B cell (primary cell): Measurements from ENCODE around the gene NYNRIN. TPM values are rescaled to one million over a fixed set of nuclear protein-coding genes. Genes with fewer than 3 reads are reported as not detected.

Experiments
- ATAC-seq: fragments of 200-7000 bp; cut with Tn5 transposase; one replicate; pipeline ENCODE4 v1.10.0; 2021; ENCODE audit warnings: low read depth, mild to moderate bottlenecking, moderate number of reproducible peaks, moderate library complexity
- CTCF ChIA-PET: fragments of 350-600 bp; sonication (Branson Sonifier 250); formaldehyde crosslinking; loops from one replicate; lab custom pipeline; 2021; ENCODE audit warnings: antibody characterized with exemption, inconsistent platforms; lab: Charles Lee
- POLR2A ChIA-PET: fragments of 350-600 bp; sonication (Branson Sonifier 250); formaldehyde crosslinking; loops from one replicate; lab custom pipeline; 2021; ENCODE audit warnings: antibody characterized with exemption; lab: Charles Lee
- DNase-seq: peaks from one replicate; pipeline ENCODE4 v3.0.0; 2013
- H2AFZ ChIP-seq: 2 replicates; pipeline ENCODE4 v1.6.1; 2012; ENCODE audit warnings: mild to moderate bottlenecking, low read depth, low read length; ENCODE audit not compliant: insufficient read depth, poor library complexity, severe bottlenecking
- H3K27ac ChIP-seq, 2 donors: 1 replicate in 1 of 2; 2 replicates in 1 of 2; pipeline ENCODE4 v1.5.1; 2012 to 2013; ENCODE audit warnings: low read length in 2 of 2, mild to moderate bottlenecking in 2 of 2, moderate library complexity in 1 of 2
- H3K27me3 ChIP-seq, 4 experiments: fragments of 200-600 bp in 1 of 4; sonication (generic) in 1 of 4; replicated peaks in 1 of 4; 1 replicate in 2 of 4; 2 replicates in 2 of 4; pipeline versions ENCODE4 v1.6.1 to v1.7.0; 2013 to 2016; ENCODE audit warnings: low read length in 3 of 4, mild to moderate bottlenecking in 2 of 4, mixed read lengths in 1 of 4, moderate library complexity in 1 of 4; ENCODE audit not compliant: insufficient read depth in 4 of 4, control insufficient read depth in 3 of 4; ENCODE audit errors: control extremely low read depth in 1 of 4
- H3K36me3 ChIP-seq, 2 experiments: replicated peaks in 1 of 2; 1 replicate in 1 of 2; 2 replicates in 1 of 2; pipeline versions ENCODE4 v1.6.1 to v1.7.1; 2013; ENCODE audit warnings: low read length in 1 of 2; ENCODE audit not compliant: insufficient read depth in 2 of 2, control insufficient read depth in 1 of 2; ENCODE audit errors: control extremely low read depth in 1 of 2, extremely low read depth in 1 of 2
- H3K4me1 ChIP-seq, 2 donors: fragments of 200-600 bp in 1 of 2; sonication (generic) in 1 of 2; 1 replicate in 1 of 2; 2 replicates in 1 of 2; pipeline versions ENCODE4 v1.5.1 to v1.6.1; 2013 to 2017; ENCODE audit warnings: low read length in 2 of 2; ENCODE audit not compliant: control insufficient read depth in 2 of 2, insufficient read depth in 2 of 2
- H3K4me2 ChIP-seq: replicated peaks from 2 replicates; pipeline ENCODE3; 2012; ENCODE audit warnings: mild to moderate bottlenecking, low read depth, low read length; ENCODE audit not compliant: poor library complexity, severe bottlenecking
- H3K4me3 ChIP-seq, 5 experiments: fragments of 200-600 bp in 1 of 5; sonication (generic) in 1 of 5; 1 replicate in 3 of 5; 2 replicates in 2 of 5; pipeline versions ENCODE4 v1.5.1 to v1.7.0; 2011 to 2016; ENCODE audit warnings: low read length in 4 of 5, mild to moderate bottlenecking in 4 of 5, low read depth in 2 of 5, control low read depth in 1 of 5, moderate library complexity in 1 of 5; ENCODE audit not compliant: insufficient read depth in 1 of 5; ENCODE audit errors: control extremely low read depth in 1 of 5, extremely low read depth in 1 of 5
- H3K79me2 ChIP-seq: fragments of 200-600 bp; sonication (generic); one replicate; pipeline ENCODE4 v1.6.0; 2016; ENCODE audit warnings: low read length; ENCODE audit not compliant: control insufficient read depth, insufficient read depth
- H3K9ac ChIP-seq: fragments of 200-600 bp; sonication (generic); 2 replicates; pipeline ENCODE4 v1.6.1; 2017; ENCODE audit warnings: mild to moderate bottlenecking, low read length, moderate library complexity
- H3K9me3 ChIP-seq, 3 donors: one replicate each; pipeline versions ENCODE4 v1.6.1 to v1.7.1; 2013; ENCODE audit warnings: low read length in 2 of 3; ENCODE audit not compliant: control insufficient read depth in 2 of 3, insufficient read depth in 1 of 3; ENCODE audit errors: control extremely low read depth in 1 of 3
- H4K20me1 ChIP-seq: 2 replicates; pipeline ENCODE4 v1.6.0; 2012; ENCODE audit warnings: mild to moderate bottlenecking, low read length; ENCODE audit not compliant: insufficient read depth, control insufficient read depth, poor library complexity, severe bottlenecking
- H3K27ac Mint-ChIP-seq: one replicate; pipeline ENCODE4 v1.8.0; 2021; ENCODE audit warnings: mixed read lengths
- H3K27me3 Mint-ChIP-seq: one replicate; pipeline ENCODE4 v1.8.0; 2021; ENCODE audit warnings: mixed read lengths
- H3K4me1 Mint-ChIP-seq: one replicate; pipeline ENCODE4 v1.8.0; 2021; ENCODE audit warnings: mixed read lengths
- H3K4me3 Mint-ChIP-seq: one replicate; pipeline ENCODE4 v1.8.0; 2021; ENCODE audit warnings: mixed read lengths
- H3K9me3 Mint-ChIP-seq: one replicate; pipeline ENCODE4 v1.8.0; 2022; ENCODE audit warnings: mixed read lengths; ENCODE audit not compliant: insufficient read depth
- CTCF ChIP-seq: fragments of 200-600 bp; IDR thresholded peaks from one replicate; pipeline ENCODE4 v1.8.0; 2022; ENCODE audit warnings: antibody characterized with exemption, mild to moderate bottlenecking
- EZH2 ChIP-seq: IDR thresholded peaks from 2 replicates; pipeline ENCODE4 v1.6.1; 2012; ENCODE audit warnings: borderline replicate concordance, low read depth, mild to moderate bottlenecking, moderate library complexity, low read length; ENCODE audit not compliant: insufficient read depth, poor library complexity, severe bottlenecking
- WGBS: methylation state at CpG from one replicate; pipeline ENCODE4 v1.1.5; 2013; ENCODE audit warnings: missing lambda C conversion rate; ENCODE audit not compliant: insufficient coverage; 5-methylcytosine and 5-hydroxymethylcytosine counted together
- intact Hi-C: fragments of 100-400 bp; cut with micrococcal nuclease; formaldehyde crosslinking; loops from one replicate; pipeline ENCODE4 v1.10.0; 2022
- polyA plus RNA-seq: library from polyadenylated mRNA; depleted of rRNA; stranded (reverse); fragments of >200 nt; gene quantifications from 2 replicates; pipeline ENCODE4 v1.2.3, GENCODE V29; 2012
- total RNA-seq, 2 donors: library from RNA; stranded (reverse); fragments of 120-200 nt in 1 of 2; gene quantifications; 1 replicate in 1 of 2; 2 replicates in 1 of 2; pipeline versions ENCODE4 v1.2.3 to v1.2.4, GENCODE V29; 2013 to 2022

The NYNRIN gene
- total and polyA plus RNA-seq, 2 donors (not counting 1 experiment from before 2014, with no cell fraction given): 0.04 to 0.34 TPM

GRCh38 chr14:24427537-24428508, 29.0 kb downstream of the NYNRIN start:
- Mint-ChIP-seq H3K9me3 (no peaks in the 10 kb centered on the region), H3K27ac (peak overlapping the region; percentile 78), H3K27me3 (no peaks in the 10 kb centered on the region), H3K4me3 (peak overlapping the region; percentile 13), H3K4me1 (peaks cover 25% of the 10 kb centered on the region)
- intact Hi-C loops: no loop called here
- Histone ChIP-seq H2AFZ (no peak overlapping the region), H4K20me1 (peaks cover 20% of the 10 kb centered on the region), H3K79me2 (peaks cover 42% of the 10 kb centered on the region), H3K4me2 (no peak overlapping the region), H3K9me3 (no peaks in the 10 kb centered on the region), H3K9ac (no peak overlapping the region), H3K27ac (peak overlapping the region in 1 of 2 donors; percentile 99), H3K4me1 (peaks cover 22 to 36% of the 10 kb centered on the region in 2 donors), H3K4me3 (no peak overlapping the region), H3K36me3 (peaks cover 0 to 16% of the 10 kb centered on the region in 2 experiments), H3K27me3 (no peaks in the 10 kb centered on the region)
- ATAC-seq (no peak), DNase-seq (no peak)
- 71% methylated on average over 17 of the region's 18 CpGs for WGBS
- ChIA-PET POLR2A (no interaction called here), CTCF (interaction anchor here (1.0 to 17.4 kb wide), 4 partner anchors 9 to 93 kb away, joined by 3 to 650 read pairs (median 4); partner anchors contain the start of genes ADCY4 and RIPK3)
- no peak for TF ChIP-seq EZH2
- TF ChIP-seq CTCF: no peak
